Right renal pelvis (tissue), 4 donors: ENCODE measurements around the gene SLC22A1. TPM values are rescaled to one million over a fixed set of nuclear protein-coding genes. Genes with fewer than 3 reads are reported as not detected.
"Not testable (repeated sequence)": the region's sequence is repeated elsewhere in the genome, so short reads cannot be mapped to it uniquely, and the experiment has no call there.

Experiments used
- DNase-seq, 4 donors: peaks; one replicate each; pipeline ENCODE4 v3.0.0-alpha.2; 2013; ENCODE audit warnings: low read depth in 4 of 4, low spot score in 3 of 4, missing footprints in 1 of 4
- polyA plus RNA-seq, 4 donors: library from polyadenylated mRNA; unstranded; fragments of 120-200 nt; gene quantifications; one replicate each; pipeline ENCODE4 v1.2.1, GENCODE V29; 2013; ENCODE audit not compliant: insufficient read length in 4 of 4

Gene SLC22A1
- polyA plus RNA-seq, 4 donors, result 0.40 to 1.0 (median 0.74) TPM

DNA sequence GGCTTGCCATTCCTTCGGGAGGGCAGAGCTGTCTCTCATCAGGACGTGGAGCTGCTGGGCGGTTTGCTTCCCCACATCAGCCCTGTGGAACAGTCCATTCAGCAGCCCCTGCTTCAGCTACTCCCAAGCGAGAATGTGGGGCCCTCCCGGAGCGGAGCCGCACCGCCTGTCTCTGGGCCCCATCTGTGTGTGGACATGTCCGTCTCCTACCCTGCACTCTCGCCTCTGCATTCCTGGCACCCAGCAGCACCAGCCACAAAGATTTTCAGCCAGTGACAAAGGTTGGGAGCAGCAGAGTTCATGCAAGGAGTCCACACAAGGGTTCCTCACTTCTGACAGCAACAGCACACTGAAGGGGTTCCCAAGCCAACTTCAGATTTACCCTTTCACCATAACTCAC, 29.0 kb upstream of the SLC22A1 start:
- DNase-seq, result no peak

DNA sequence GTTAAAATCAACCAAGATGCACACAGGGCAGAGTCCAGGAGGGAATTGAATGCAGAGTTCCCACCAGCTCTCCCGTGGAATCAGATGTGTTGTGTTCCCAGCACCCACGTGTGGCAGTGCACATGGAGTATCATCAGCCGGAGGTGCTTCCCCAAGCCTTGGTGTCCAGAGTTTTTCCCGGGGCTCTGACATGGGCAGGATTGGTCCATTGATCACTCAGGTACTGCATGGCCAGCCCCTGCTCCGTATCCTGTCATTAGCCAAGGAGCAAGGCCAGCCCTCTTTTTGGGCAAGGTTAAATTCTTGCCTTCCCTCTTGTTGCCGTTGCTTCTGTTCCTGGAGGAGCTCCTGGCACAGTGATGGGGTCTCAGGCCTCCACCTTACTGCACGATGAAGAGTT, 28.6 kb upstream of the SLC22A1 start:
- DNase-seq, result no peak

DNA sequence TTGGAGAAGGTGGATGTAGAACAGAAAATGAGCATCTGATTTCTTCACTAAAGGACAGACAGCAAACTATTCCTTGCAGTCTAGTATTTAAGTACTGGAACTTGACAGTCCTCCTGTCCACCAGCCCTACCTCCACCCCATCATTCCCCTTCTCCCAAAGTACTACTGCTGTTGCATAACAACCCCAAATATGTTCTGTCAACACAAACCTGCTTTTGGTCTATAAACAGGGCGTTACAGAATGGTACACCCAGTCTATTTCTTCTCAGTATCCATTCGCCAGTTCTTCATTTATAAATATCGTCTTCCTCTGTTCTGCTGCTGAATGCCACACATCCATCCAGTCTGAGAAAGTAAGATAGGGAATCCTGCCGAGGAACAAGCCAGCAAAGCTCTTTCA, 27.7 kb upstream of the SLC22A1 start:
- DNase-seq, result no peak

DNA sequence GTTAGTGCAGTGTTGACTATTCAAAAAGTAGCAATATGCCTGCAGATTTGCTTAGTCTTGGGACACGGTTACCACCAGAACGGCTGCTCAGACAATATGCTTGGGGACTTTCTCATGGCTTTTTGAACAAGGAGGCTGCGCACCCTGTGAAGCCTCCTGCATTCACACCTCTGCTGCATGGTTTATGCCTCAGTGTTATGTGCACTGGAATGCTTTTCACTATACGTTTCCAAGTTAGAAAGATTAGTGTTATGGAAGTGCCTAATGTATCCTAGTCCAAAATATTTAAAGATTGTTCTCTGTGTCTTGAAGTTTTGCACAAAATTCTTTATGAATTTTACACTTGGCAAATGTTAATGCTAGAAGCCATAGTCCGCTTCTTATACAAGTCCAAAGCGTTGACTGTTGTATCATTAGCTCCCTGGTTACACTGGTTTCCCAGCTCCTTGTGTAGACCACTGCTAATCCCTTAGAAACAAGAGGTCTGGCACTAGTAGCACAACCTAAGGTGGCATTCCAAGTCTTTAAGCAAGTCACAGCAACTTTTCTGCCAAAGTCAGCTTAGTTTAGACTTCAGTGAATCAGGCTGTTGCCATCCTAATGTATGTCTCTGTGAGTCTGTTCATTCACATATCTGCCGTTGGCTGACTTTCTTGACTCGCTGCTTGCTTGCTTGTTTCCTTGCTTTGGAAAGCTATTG, 26.3 kb upstream of the SLC22A1 start:
- no peak for DNase-seq

DNA sequence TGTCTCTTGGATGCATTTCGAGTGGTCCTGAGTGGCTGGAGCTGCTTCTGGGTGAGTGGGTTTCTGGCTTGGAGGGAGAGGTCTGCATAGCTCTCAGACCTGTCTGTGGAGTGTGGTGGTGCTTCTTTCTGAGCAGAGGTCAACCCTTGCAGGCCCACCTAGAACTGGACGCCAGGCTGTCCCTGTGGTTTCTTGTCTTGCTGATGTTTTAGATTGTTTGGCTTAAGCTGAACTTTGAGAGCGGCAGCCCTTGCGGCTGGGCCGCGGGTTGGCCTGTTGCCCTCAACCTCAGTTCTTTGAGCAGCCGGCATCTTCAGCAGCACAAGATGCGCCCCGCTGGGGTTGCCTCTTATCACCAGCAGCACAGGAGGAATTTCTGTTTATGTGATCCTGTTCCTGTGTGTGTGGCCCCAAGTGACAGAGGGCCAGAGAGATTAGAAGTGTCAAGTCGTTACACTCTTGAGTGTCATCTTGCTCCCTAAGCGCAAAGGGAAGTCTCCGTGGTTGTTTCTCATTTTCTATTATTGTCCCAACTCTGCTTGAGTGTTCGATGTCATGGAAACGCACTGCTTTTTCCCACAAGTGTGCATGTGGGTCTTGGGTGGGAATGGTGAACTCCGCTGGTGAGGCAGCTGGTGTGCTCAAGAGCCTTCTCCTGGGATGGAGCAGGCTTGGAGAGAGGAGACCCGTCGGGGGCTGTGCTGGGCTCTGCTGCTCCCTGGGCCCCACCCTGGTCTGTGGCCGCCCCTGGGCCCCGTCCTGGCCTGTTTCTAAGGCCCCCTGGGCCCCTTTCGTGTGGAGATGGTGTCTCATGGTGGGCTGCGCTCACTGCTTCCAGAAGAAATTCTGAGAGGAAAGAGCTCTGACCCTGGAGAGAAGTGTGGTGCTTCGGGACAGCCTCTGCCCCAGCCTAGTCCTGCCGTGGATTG, 20.1 kb upstream of the SLC22A1 start:
- DNase-seq, result no peak

DNA sequence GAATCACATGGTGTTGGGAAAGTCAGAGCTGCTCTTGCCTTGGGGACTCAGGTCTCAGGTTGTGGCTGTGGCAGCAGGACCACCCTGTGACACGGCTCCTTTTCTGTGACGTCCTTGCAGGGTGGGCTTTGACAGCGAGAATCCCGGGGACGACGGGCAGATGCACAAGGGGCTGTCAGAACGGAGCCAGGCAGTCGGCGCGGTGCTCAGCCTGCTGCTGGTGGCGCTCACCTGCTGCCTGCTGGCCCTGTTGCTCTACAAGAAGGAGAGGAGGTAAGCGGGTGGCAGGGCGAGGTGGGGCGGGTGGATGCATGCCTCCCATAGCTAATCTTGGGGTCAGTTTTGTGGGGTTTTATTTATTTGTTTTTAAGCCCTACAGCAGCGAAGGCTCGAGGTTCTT, 19.2 kb upstream of the SLC22A1 start:
- no peak for DNase-seq

DNA sequence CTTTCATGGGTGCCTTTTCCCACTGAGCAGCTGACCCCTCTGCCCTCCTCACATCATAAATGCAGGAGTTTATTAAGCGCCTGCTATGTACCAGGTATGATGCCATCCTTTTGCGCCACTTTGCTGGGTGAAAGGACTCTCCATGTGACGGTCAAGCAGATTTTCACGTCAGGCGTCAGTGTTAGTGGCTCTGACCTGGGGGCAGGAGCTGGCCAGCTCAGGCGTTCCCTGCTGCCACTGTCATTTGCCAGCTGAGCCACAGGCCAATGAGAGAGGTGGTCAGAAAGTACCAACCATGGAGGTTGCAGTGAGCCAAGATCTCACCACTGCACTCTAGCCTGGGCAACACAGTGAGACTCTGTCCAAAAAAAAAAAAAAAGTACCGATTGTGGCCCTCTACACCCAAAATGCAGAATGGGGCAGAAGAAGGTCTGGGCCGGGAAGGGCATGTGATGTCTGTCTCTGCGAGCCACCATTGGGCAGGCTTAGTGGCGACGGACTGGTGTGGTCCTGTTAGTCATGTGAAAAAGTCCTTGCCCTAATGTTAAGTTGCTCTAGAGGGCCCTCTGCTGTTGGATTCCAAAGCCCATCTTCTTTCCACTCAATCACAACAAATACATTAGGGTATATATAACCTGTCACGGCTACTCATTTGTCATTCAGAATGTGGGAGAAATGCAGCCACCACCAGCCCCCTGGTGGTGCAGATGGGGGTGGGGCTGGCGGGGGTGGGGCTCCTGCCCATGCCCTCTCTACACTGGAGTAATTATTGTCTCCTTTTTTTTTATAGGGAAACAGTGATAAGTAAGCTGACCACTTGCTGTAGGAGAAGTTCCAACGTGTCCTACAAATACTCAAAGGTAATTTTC, 18.4 kb upstream of the SLC22A1 start:
- no peak for DNase-seq

DNA sequence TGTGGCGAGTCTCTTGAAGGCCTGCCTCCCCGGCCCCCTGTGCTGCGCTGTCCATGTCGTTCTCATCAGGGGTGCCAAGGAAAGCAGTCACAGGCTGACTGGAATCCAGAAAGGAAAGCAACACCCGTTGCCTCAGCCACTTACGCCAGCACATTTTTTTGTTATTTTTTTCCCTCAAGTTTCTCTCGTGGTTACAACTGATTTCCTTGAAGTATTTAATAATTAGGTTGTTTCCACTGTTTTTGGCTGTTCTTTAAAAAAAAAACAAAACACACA, 17.9 kb upstream of the SLC22A1 start:
- no peak for DNase-seq

DNA sequence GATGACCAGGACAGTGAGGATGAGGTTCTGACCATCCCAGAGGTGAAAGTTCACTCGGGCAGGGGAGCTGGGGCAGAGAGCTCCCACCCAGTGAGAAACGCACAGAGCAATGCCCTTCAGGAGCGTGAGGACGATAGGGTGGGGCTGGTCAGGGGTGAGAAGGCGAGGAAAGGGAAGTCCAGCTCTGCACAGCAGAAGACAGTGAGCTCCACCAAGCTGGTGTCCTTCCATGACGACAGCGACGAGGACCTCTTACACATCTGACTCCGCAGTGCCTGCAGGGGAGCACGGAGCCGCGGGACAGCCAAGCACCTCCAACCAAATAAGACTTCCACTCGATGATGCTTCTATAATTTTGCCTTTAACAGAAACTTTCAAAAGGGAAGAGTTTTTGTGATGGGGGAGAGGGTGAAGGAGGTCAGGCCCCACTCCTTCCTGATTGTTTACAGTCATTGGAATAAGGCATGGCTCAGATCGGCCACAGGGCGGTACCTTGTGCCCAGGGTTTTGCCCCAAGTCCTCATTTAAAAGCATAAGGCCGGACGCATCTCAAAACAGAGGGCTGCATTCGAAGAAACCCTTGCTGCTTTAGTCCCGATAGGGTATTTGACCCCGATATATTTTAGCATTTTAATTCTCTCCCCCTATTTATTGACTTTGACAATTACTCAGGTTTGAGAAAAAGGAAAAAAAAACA, 16.6 kb upstream of the SLC22A1 start:
- no peak for DNase-seq

DNA sequence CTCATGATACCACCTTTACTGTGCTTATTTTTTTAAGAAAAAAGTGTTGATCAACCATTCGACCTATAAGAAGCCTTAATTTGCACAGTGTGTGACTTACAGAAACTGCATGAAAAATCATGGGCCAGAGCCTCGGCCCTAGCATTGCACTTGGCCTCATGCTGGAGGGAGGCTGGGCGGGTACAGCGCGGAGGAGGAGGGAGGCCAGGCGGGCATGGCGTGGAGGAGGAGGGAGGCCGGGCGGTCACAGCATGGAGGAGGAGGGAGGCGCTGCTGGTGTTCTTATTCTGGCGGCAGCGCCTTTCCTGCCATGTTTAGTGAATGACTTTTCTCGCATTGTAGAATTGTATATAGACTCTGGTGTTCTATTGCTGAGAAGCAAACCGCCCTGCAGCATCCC, 15.6 kb upstream of the SLC22A1 start:
- no peak for DNase-seq

DNA sequence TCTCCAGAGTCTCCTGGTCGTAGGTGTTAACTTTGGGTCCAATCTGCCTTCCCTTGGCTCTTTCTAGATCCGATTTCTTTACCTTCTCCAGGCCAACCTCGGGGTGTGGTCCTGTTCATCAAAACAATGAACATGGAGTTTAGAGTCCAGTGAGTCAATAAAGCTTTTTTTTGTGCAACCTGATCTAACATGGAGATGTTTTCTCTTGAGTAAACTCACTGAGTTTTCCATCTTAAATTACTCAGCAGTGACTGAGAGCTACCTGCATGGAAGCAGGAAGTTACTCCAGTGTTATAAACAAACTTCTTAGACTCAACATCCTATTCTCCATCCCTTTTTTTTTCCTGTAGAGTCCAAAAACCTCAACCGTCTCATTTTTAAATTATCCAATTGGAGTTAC, 14.9 kb upstream of the SLC22A1 start:
- DNase-seq, result no peak

DNA sequence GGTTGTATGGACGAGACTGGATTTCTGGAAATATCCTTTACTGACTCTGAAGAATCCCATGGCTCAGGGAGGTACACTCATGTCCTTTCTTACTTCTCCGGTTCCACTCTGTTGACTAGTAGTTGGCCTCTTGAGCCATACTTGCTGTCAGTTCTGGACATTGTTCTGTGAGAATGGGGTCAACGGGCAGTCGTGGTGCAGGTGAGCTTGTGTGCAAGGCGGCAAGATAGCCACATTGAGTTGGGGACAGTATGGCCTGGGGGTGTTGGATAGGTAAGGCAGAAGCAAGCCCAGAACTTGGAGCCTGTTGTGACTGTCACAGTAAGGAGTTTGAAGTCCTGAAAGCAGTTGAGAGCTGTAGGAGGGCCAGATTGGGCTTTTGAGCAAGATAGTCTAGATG, 13.5 kb upstream of the SLC22A1 start:
- no peak for DNase-seq

DNA sequence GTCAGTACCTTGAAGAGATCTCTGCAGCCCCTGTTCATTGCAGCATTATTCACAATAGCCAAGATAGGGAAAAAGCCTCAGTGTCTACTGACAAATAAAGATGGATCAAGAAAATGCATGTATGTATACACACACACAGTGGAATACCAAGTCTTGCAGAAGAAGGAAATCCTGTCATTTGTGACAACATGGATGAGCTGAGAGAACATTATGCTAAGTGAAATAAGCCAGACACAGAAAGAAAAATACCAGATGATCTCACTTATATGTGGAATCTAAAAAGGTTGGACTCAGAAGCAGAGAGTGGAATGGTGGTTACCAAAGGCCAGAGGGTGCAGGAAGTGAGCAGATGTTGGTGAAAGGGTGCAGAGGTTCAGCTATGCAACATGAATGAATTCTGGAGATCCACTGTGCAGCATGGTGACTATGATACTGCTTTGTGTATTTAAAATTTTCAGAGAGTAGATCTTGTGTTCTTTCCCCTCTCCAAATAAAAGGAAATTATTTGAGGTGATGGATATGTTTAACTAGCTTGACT, 11.0 kb upstream of the SLC22A1 start:
- no peak for DNase-seq

DNA sequence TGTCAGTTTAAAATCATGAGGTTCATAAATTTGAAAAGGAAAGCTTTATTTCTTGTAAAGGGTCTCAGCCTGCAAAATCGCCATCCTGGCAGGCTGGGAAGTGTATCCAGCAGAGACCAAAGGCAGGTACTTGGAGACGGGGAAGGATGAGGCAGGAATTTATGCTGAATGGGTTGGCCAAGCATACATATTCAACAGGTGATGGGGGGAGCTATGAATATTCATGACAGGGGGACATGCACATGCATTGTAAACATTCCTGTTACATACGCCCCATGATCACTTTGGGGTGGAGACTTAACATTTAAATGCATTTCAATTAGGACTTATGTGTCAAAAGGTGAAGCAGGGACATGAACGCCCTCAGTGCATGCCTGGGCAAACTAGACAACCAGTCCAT, 9.8 kb upstream of the SLC22A1 start:
- DNase-seq, result no peak

DNA sequence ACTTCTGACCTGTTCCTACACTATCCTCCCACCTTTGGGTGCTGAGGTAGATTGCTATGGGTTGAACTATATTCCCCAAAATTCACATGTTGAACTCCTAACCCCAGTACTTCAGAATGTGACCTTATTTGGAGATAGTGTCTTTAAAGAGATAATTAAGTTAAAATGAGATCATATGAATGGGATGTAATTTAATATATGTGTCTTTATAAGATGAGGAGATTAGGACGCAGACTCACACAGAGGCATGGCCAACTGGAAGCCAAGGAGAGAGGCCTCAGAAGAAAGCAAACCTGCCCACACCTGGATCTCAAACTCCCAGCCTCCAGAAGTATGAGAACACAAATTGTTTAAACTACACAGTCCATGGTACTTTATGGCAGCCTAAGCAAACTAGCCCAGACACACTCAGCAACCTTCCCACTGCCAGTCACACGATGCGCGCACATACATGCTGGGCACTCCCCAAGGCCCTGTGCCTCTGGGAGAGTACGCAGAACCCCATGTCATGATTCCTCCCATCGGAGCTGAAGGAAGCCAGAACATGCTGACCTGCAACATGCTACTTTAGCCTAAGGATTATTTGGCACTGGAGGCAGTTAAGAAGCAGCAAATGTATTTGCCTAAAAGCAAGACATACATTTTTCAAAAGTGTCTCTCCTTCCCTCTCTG, 8.9 kb upstream of the SLC22A1 start:
- DNase-seq, result no peak

DNA sequence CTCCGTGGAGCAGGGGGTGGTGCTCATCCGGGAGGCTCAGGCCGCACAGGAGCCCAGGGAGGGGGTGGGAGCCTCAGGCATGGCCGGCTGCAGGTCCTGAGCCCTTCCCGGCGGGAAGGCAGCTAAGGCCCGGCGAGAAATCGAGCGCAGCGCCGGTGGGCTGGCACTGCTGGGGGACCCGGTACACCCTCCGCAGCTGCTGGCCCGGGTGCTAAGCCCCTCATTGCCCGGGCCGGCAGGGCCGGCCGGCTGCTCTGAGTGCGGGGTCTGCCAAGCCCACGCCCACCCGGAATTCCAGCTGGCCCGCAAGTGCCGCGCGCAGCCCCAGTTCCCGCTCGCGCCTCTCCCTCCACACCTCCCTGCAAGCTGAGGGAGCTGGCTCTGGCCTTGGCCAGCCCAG, 7.1 kb upstream of the SLC22A1 start:
- not testable (repeated sequence) for DNase-seq

DNA sequence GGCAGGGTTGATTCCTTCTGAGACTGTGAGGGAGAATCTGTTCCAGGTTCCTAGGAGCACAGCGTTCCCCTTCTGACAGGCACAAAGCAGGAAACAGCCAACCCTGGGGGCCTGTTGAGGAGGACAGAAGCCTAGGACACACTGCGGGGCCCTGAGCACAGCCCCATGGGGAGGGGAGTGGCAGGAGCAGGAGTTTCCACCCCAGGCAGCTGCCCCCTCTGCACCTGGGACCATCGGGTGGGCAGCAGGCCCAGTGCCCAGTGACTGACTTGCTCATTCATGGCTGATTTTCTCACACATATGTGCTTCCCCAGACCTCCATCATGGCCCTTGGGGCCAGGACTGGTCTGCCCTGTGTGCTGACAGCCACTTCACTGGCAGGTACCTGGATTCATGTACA, 6.2 kb upstream of the SLC22A1 start:
- no peak for DNase-seq

DNA sequence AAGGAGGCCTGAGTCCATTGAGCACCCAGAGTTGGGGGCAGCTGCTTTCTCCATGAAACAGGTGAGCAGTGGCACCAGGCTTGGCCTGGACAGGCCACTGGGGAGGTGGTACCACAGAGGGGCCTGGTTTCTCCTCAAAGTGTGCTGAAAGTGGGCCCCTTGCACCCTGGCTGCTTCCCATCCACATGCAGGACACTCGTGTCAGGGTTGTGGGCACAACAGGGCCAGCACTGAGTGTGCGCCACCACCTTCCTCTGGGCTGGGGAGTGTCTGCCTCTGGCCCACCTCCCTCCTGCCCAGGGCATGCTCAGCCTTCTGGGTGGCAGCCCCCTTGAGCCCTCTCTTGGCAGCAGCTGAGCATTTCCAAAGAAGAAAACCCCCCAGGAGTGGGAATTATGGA, 5.2 kb upstream of the SLC22A1 start:
- DNase-seq, result no peak

DNA sequence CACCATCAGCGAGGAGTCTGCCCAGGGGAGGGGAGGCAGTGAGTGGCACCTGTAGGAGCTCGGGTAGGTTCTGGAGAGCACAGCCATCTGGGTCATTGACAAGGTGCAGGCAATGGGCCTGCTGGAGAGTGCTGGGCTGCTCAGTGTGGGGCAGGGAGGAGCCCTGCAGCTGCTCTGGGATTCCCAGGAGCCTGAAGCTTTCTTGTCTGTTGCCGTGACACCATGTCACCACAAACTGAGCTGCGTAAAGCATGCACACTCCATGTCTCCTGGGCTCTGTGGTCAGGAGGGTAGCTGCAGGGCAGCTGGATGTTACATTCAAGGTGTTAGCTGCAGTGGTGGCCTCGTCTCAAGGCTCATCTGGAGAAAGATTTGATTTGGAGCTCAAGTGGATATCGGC, 4.5 kb upstream of the SLC22A1 start:
- DNase-seq, result no peak

DNA sequence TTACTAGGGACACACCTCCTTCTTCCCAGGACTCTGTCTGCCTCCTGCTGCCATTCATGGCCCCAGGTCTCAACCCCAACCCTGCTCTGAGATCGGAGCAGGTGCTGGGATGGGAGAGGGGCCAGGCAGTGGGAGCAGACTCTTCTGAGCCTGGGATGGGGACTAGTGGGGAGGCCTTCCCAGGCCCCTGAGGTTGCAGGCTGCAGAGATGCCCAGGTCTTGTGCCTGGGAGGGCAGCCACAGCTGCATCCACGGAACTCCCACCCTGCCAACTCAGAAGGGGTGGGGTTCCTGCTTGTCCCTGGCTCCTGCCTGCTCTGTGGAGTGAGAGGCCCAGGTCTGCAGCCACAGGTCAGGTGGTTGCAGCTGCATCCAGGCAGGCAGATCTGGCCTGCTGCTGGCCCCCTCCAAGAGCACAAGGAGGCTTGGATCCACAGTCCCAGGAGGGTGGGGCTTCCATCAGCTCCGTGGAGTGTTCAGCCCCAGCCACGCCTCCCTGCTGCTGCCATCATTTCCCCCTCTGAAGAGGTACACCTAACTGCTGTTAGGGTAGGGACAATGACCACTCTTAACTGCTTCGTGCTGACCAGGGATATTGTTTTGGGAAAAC, 2.9 kb upstream of the SLC22A1 start:
- no peak for DNase-seq
